RWPE2 (cell line): ENCODE data around the gene ARHGAP21.
A peak's percentile ranks its signal among the peaks of the same experiment; 100 is the strongest.

Experiments used
- ATAC-seq: fragments of 200-7000 bp; cut with Tn5 transposase; 3 replicates; pipeline ENCODE4 v1.9.1; 2021; ENCODE audit warnings: low read depth
- DNase-seq: peaks from one replicate; pipeline ENCODE4 v3.0.0-alpha.2; 2020; ENCODE audit warnings: low spot score
- H3K27ac ChIP-seq: fragments of 450-650 bp; 2 replicates; pipeline ENCODE4 v1.5.1; 2017; ENCODE audit warnings: mild to moderate bottlenecking; ENCODE audit not compliant: poor library complexity, severe bottlenecking
- H3K27me3 ChIP-seq: fragments of 250-450 bp; sonication (Bioruptor Pico); 2 replicates; pipeline ENCODE4 v1.5.1; 2021; ENCODE audit warnings: mild to moderate bottlenecking, moderate library complexity; ENCODE audit not compliant: insufficient read depth, poor library complexity, severe bottlenecking
- H3K36me3 ChIP-seq: fragments of 250-450 bp; sonication (Bioruptor Pico); 2 replicates; pipeline ENCODE4 v1.5.1; 2020; ENCODE audit warnings: low read depth, mild to moderate bottlenecking, moderate library complexity
- H3K4me1 ChIP-seq: fragments of 250-450 bp; sonication (Bioruptor Pico); 2 replicates; pipeline ENCODE4 v1.5.1; 2021; ENCODE audit warnings: mild to moderate bottlenecking, moderate library complexity; ENCODE audit not compliant: insufficient read depth, poor library complexity, severe bottlenecking
- H3K4me3 ChIP-seq: fragments of 250-450 bp; sonication (Bioruptor Pico); 2 replicates; pipeline ENCODE4 v1.5.1; 2021; ENCODE audit warnings: mild to moderate bottlenecking, moderate library complexity; ENCODE audit not compliant: severe bottlenecking
- H3K9me3 ChIP-seq: fragments of 250-450 bp; sonication (Bioruptor Pico); 2 replicates; pipeline ENCODE4 v1.5.1; 2021; ENCODE audit warnings: mild to moderate bottlenecking, moderate library complexity; ENCODE audit not compliant: severe bottlenecking
- TF ChIP-seq, protein P1 (sequence below): fragments of 450-650 bp; IDR thresholded peaks from one replicate; pipeline ENCODE4 v1.5.1; 2017; ENCODE audit warnings: mild to moderate bottlenecking, moderate library complexity; ENCODE audit not compliant: poor library complexity, severe bottlenecking

ARHGAP21 gene

DNA sequence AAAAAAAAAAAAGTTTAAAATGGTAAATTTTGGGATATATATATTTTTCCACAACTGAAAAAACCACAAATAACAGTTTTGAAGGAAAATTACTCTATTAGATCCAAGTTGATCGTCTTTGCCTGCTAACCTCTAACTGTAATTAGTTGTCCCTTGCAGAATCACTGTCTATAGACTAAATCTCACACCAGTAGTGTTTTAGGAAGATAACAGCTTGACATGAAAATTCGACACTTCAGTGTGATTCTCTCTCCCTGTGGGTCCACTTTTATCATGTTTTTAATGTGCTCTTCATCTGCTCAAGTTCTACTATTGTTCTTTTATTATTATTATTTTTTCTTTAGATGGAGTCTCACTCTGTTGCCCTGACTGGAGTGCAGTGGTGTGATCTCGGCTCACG lies 24.5 kb upstream of the ARHGAP21 start:
- H3K36me3 ChIP-seq: no peaks in the 10 kb centered on the region
- H3K4me1 ChIP-seq: no peaks in the 10 kb centered on the region
- no peaks in the 10 kb centered on the region for H3K27me3 ChIP-seq
- H3K27ac ChIP-seq: no peak overlapping the region
- DNase-seq: no peak
- TF ChIP-seq, protein P1, sequence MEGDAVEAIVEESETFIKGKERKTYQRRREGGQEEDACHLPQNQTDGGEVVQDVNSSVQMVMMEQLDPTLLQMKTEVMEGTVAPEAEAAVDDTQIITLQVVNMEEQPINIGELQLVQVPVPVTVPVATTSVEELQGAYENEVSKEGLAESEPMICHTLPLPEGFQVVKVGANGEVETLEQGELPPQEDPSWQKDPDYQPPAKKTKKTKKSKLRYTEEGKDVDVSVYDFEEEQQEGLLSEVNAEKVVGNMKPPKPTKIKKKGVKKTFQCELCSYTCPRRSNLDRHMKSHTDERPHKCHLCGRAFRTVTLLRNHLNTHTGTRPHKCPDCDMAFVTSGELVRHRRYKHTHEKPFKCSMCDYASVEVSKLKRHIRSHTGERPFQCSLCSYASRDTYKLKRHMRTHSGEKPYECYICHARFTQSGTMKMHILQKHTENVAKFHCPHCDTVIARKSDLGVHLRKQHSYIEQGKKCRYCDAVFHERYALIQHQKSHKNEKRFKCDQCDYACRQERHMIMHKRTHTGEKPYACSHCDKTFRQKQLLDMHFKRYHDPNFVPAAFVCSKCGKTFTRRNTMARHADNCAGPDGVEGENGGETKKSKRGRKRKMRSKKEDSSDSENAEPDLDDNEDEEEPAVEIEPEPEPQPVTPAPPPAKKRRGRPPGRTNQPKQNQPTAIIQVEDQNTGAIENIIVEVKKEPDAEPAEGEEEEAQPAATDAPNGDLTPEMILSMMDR: no peak
- H3K9me3 ChIP-seq: no peaks in the 10 kb centered on the region
- ATAC-seq: no peak
- H3K4me3 ChIP-seq: no peak overlapping the region

DNA sequence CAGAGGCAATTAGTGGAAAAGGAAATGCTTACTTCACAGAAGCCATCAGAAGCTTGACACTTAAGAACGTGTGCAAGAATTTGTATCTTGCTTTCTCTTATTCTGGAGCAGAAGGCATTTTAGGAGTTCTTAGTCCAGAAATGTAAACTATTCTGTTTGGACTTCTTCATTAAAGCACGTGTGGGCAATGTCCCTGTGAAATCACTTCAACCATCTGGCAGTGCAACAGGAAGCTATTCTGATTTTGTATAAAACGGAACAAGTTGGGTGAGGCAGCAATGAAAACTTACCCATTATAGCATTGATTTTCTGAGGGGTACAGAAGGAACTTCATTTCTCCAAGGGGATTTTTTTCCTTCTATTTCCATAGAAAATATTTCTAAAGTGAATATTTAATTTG lies 21.3 kb upstream of the ARHGAP21 start:
- Histone ChIP-seq H3K27ac (no peak overlapping the region), H3K36me3 (no peaks in the 10 kb centered on the region), H3K4me1 (no peaks in the 10 kb centered on the region), H3K9me3 (no peaks in the 10 kb centered on the region), H3K4me3 (no peak overlapping the region), H3K27me3 (no peaks in the 10 kb centered on the region)
- TF ChIP-seq, protein P1: no peak
- ATAC-seq: no peak
- no peak for DNase-seq

DNA sequence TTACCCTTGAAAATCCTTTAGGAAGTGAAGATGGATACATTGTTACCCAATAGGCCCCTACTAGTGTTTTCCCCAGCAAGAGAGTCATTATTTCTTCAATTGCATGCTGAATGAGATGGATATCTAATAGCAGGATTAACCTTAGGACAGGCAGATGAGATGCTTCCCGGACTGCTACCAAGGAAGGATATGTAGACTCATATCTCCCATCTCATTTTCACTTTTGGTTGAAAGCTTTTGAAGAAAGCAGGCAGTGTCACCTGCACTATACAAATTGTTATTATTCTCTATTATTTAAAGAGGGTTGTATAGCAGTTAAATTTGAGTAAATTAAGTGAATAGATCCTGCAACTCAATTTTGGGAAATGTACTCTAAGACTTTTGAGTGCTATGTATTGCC lies 17.0 kb upstream of the ARHGAP21 start:
- TF ChIP-seq, protein P1: no peak
- ATAC-seq (no peak), DNase-seq (no peak)
- Histone ChIP-seq H3K36me3 (no peaks in the 10 kb centered on the region), H3K4me3 (no peak overlapping the region), H3K9me3 (no peaks in the 10 kb centered on the region), H3K4me1 (no peaks in the 10 kb centered on the region), H3K27ac (no peak overlapping the region), H3K27me3 (no peaks in the 10 kb centered on the region)

DNA sequence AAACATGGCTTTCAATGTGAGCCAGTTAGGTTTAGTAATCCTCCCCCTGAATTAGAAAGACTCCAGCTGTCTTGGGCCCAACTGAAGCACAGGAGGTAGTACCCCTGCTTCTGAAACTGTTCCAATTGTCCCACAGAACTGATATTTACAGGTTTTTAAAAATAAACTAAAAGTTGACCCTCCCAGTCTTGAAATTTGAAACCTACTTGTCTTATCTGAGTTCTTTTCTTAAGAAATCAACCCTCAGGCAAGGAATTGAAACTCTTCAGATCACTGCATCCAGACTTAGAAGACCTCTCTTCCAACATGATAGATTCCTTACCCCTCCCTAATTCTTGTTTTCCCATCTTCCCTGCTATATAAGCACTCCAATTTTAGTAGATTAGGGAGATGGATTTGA lies 13.3 kb upstream of the ARHGAP21 start:
- H3K27ac ChIP-seq: no peak overlapping the region
- H3K4me3 ChIP-seq: no peak overlapping the region
- H3K27me3 ChIP-seq: no peaks in the 10 kb centered on the region
- ATAC-seq: no peak
- H3K4me1 ChIP-seq: peaks cover 5% of the 10 kb centered on the region
- no peak for DNase-seq
- H3K9me3 ChIP-seq: no peaks in the 10 kb centered on the region
- TF ChIP-seq, protein P1: no peak
- no peaks in the 10 kb centered on the region for H3K36me3 ChIP-seq

DNA sequence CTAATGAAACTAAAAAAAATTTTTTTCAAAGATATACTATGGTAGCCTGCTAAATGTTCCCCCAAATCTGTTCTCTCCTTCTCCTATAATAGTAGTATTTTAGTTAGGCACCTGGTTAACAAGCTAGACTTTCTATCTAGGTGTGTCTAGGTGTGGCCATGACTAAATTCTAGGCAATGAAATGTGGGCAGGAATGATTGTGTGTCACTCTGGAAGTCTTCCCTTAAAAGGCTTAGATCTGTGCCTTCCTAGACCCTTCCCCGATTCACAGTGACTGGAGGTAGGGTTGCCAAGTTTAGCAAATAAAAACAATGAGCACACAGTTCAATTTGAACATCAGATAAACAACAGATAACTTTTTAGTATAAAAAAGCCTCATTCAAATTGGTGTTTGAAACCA lies 8.3 kb upstream of the ARHGAP21 start:
- Histone ChIP-seq H3K27ac (peak overlapping the region; percentile 51), H3K4me1 (peaks cover 19% of the 10 kb centered on the region), H3K27me3 (no peaks in the 10 kb centered on the region), H3K4me3 (no peak overlapping the region), H3K36me3 (no peaks in the 10 kb centered on the region), H3K9me3 (no peaks in the 10 kb centered on the region)
- ATAC-seq: peak; percentile 98
- TF ChIP-seq, protein P1: no peak
- no peak for DNase-seq
